HG02885 (cell line): ENCODE measurements around the gene SLC2A4RG.
"Not testable (repeated sequence)": the region's sequence is repeated elsewhere in the genome, so short reads cannot be mapped to it uniquely, and the experiment has no call there.

Experiments
- ATAC-seq: cut with Tn5 transposase; IDR thresholded peaks from one replicate; pipeline ENCODE4 v1.9.1; 2021; ENCODE audit warnings: mild to moderate bottlenecking; ENCODE audit not compliant: unreplicated experiment, poor library complexity

The SLC2A4RG gene

DNA sequence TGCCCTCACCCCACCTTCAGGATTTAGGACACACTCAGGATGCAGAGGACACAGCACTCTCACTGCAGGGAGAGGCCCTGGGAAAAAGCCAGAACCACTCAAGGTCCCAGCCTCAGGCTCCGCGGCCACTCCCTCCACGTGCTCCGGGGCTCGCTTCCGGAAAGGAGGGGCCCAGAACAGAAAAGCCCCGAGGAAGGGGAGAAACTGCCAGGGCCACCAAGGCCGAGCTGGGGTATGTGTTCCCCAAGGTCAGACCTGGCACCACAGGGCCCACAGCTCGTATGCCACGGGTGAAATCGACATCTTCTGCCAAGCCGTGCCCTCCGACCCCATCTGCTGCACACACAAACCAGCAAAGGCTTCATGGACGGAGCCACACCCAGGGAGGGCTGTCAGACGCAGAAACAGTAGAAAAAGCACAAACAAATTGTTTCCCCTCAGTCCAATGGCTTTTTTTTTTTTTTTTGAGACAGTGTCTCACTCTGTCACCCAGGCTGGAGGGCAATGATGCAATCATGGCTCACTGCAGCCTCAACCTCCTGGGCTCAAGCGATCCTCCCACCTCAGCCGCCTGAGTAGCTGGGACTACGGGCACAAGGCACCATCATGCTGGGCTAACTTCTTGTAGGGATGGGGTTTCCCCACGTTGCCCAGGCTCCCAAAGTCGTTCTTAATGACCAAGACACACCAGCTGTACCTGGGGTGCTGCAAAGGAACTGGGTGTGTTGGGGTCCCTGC lies 33.4 kb downstream of the SLC2A4RG start:
- ATAC-seq = no peak

DNA sequence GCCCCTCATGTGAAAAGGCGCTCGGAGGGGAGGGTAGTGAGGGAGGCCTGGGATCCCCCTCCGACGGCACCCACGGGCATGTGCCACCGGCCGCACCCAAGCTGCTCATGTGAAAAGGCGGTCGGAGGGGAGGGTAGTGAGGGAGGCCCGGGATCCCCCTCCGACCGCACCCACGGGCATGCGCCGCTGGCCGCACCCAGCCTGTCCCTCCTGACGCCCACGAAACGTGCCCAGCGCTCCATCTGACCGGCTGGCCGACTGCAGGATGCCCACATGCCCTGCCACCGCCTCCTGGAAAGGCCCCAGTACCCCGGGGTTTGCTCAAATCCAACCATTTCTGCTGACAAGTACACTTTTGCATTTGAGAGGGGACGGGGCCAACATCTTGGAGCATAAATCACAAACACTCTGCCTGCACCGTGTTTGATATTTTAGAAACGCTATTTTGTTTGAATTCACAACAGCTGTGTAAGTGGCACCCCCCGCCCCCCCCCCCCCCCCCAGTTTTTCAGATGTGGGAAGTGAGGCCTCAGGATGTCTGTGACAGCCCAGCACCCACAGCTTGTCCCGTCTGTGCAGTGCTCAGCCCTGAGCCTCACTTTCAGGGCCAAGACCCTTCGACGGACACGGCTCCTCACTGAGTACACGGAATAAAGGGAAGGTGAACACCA lies 34.1 kb downstream of the SLC2A4RG start:
- ATAC-seq = no peak

DNA sequence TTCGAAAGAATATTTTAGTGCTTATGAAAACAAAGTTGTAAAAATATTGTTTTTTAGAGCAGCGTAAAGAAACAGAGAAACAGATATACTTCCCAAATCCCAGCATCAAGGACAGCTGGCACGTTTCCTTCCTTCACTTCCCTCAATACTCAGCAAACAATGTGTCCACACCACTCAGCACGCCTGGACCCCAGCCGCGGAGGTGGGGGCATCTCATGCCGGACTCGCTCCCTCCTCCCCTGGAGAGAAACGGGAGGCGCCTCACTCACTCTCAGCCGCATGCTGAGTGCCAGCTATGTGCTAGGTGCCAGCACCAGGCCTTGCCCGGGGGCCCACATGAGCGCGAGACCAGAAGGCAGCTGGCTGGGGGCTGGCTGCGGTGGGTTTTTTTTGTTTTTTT lies 34.7 kb downstream of the SLC2A4RG start:
- ATAC-seq = no peak

DNA sequence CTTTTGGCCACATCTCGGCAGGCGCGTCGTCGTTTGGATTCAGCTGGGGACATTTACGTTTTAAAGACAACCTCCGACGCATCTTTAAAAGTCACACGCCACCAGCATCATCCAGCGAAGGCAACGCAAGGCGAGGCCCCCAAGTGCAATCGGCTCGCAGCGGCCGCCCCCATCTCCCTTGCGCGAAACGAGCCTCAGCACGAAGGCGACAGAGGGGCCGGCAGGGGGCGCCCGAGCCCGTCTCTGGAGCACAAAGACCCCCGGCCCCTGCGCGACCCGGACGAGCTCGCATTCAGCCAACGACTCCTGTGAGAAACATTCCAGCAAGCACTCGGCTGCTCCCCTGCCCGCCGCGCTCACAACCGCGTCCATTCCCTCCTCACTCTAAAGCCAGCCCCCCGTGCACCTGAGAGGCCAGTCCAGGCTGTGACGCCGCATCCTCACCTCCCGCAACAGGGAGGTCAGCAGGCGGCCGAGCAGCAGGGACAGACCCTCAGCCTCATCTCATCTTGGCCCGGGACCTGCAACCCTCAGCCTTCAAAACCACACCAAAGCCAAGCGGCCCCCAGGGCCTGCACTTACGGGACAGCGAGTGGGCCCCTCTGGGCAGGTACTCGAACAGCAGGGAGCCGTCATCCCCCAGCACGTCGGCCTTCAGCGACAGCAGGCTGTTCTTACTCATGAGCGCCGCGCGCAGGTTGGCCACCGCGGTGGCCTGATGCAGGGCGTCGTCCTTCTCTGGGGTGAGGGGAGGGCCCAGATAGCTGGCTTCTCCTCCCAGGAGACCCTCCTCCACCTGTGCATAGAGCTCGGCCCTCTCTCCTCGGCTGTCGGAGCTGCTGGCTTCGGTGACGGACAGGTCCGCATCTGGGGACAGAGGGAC lies 35.8 kb downstream of the SLC2A4RG start:
- ATAC-seq = no peak

DNA sequence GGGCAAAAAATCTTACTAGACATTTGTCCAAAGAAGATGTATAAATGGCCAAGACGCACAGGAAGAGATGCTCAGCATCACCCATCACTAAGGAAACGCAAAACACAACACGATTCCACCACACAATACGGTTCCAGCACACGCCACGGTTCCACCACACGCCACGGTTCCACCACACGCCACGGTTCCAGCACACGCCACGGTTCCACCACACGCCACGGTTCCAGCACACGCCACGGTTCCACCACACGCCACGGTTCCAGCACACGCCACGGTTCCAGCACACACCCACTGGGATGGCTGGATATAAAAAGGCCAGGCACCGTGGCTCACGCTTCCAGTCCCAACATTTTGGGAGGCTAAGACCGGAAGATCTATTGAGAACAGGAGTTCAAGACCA lies 37.3 kb downstream of the SLC2A4RG start:
- not testable (repeated sequence) for ATAC-seq

DNA sequence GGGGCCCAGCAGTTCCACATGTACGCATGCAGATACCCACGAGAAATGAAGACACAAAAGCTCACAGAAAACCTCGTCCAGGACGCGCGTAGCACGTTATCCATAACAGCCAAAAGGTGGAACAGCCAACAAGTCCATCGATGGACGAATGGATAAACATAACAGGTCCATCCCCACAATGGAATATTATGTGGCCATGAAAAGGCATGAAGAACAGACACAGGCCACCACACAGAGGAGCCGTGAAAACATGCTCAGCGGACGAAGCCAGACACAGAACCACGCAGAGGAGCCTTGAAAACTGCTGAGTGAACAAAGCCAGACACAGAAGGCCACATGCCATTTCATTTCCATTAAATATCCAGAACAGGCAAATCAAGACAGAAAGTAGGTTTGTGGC lies 38.0 kb downstream of the SLC2A4RG start:
- ATAC-seq = no peak

DNA sequence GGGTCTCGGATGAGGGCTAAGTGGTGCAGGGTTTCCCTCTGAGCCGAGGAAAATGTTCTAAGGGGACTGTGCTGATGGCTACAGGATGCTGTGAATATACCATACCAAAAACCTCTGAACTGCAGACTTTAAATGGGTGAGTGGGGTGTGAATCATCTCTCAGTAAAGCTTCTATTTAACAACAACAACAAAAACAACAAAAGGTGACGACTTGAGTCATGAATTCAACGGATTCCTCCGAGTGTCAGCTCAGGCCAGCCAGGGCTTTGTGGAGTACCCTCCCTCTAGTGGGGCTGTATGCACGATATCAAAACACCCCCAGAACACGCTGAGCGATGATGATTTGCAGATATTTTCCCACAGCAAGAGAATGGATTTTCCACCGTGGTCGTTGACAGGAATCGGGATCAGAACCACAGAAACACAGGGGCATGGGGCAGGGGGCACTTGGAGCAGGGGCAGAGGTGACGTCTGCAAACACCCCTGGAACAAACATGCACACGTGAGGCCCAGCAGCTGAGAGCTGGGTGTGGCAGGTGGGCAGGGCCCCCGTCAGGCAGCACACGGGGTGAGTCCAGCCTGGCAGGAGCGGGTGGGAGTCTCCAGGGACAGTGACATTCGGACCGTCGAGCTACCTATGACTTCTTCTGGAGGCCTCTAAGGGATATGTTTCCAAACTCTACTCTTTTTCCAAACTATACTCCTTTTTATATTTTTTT lies 38.6 kb downstream of the SLC2A4RG start:
- no peak for ATAC-seq

DNA sequence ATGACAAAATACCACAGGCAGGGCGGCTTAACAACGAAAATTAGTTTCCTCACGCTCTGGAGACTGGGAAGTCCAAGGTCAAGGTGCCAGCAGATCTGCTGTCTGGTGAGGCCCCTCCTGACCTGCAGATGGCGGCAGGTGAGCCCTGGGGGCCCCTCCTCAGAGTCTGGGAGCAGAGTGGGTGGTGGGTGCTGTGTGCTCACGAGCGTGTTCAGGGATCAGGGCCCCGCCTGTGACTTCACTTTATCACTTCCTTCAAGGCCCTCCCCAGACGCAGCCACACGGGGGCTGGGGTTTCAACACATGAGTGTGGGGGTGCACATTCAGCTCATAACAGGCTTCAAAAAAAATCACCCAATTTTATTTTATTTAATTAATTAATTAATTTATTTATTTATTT lies 39.3 kb downstream of the SLC2A4RG start:
- ATAC-seq = no peak

DNA sequence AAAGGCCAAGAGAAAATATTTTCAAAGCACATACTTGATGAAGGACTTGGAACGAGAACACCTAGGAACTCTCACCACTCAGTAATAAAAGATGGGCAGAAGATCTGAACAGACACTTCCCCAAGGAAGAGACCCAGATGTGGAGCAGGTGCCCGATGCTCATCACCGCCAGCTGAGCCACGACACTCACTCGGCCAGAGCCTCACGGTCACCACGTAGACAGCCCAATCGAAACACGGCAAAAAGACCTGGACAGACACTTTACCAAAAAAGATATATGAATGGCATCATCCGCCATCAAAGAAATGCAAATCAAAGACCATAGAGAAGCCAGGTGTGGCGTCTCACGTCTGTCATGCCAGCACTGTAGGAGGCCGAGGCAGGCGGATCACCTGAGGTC lies 41.6 kb downstream of the SLC2A4RG start:
- no peak for ATAC-seq

DNA sequence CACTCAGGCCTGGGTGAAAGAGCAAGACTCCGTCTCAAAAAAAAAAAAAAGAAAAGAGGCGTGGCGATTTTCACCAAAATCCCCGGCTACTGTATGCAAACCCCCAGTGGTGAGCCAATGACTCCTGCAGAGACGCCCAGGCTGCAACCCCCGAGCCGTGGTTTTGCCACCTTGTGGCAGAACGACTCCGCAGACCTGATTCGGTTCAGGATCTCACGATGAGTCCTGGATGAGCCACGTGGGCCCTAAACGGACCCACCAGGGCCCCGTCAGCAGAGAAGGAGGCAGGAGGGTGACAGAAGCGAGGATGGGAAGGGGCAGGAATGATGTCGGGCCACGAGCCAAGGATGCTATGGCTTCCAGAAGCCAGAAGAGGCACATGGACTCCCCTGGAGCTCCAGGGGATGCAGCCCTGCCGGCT lies 42.5 kb downstream of the SLC2A4RG start:
- no peak for ATAC-seq

DNA sequence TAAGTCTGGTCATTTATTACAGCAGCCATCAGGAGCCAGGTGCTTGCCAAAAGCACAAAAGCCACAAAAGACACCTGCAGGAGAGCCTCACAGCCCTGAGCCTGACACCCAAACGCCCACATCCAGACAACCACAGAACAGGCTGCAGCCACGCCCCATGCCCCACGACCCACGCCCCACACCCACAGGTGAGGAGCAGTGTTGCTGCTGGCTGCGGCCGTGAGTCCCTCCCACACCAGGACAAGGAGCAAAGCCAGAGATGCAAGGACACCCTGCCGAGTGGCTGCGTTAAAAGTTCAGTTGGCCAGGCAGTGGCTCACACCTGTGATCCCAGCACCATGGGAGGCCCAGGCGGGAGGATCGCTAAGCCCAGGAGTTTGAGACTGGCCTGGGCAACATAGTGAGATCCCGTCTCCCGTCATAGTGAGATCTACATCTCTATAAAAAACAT lies 43.0 kb downstream of the SLC2A4RG start:
- ATAC-seq = no peak

DNA sequence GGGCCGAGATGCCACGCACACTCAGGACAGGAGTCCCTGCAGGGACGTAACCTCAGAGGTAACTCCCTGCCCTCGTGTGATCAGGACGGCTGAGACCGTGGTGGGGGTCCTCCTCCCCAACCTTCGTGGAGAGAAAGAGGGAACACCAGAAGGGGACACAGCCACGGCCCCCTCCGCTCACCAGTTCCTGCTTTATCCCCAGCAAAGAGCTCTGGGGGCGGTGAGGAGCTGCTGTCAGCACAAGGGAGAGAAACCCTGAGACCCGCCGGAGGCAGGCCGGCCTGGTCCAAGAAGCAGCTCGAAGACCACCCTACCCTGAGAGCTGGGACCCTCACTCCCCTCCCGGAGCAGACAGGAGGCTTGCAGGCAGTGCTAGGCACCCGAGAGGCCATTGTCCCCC lies 44.4 kb downstream of the SLC2A4RG start:
- ATAC-seq = no peak

DNA sequence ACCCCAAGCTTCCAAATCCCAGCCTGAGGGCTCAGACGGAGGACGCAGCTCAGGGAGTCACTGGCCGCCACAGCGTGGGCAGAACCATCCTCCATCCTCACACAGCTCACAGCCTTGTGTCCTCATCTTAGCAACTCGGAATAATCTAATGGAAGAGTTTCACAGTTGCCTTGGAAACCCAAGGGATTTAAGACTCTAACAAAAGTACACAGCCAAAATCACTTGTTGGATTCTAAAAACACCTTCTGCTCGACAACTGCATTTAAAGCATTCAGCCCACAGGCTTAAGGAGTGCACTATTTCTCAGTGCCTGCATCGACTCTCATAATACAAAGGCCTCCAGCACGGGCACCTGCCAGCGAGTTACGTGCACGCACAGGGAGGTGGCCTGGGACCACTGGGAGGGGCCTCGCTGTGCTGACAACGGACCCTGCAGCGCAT lies 46.1 kb downstream of the SLC2A4RG start:
- no peak for ATAC-seq

DNA sequence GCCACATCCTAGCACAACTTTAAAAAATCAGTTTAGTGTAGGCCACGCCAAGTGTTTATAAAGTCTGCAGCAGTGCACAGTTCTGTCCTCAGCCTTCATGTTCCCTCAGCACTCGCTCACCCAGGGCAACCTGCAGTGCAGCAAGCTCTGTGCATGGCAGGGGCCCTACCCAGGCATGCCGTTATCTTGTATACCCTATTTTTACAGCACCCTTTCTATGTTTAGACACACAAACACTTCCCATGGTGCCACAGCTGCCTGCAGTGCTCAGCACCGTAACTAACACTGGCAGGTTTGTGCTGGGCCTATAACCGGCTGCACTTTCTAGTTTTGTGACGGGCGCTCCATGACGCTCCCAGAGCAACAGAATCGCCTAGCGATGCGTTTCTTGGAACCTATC lies 47.7 kb downstream of the SLC2A4RG start:
- ATAC-seq = no peak

DNA sequence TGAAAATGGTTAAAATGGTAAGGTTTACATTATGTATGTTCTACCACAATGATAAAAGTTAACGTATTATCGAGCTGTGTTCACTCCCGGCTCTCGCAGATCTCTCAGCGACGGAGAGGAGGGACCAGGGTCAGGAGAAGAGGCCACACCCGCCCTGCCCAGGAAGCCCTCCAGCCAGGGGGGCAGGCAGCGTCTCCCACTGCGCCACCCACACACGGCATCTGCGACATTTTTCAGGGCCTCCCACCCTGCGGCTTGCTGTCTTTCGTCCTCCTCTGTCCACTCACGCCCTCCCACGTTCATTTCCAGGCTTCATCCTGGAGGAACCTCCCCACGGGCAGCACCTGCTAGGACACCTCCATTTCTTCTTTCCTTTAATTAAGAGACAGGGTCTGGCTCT lies 48.2 kb downstream of the SLC2A4RG start:
- ATAC-seq = no peak

DNA sequence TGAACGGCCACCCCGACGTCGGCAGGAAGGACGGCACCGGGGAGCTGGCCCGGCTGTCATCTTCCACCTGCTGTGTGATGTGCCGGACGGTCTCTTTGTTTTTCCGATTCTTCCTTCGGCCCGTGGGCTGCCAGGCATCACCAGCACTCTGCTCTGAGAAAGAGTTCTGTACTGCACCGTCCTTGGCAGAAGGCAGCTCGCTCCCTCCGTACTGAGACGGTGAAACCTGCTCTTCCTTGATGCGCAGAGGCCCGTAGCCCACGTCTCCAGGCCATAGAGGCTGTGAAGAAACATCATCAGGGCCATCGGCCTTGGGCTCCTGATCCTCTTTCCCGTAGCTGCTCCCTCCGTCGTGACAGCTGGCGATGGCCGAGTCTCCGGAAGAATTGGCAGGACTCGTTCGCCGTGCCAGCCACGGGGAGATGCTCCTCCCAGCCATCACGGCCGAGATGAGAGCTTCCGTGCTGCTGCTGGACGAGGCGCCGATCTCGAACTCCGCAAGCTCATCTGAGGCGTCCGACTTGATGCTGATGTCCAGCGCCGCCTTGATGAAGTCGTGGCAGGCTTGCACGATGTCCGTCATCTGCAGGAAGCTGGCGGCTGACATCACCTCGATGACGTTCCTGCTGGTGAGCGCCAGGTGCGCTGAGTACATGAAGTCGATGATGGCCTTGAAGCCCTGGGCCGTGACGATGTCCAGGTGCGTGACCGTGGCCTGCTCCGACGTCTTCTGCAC lies 50.4 kb downstream of the SLC2A4RG start:
- no peak for ATAC-seq

DNA sequence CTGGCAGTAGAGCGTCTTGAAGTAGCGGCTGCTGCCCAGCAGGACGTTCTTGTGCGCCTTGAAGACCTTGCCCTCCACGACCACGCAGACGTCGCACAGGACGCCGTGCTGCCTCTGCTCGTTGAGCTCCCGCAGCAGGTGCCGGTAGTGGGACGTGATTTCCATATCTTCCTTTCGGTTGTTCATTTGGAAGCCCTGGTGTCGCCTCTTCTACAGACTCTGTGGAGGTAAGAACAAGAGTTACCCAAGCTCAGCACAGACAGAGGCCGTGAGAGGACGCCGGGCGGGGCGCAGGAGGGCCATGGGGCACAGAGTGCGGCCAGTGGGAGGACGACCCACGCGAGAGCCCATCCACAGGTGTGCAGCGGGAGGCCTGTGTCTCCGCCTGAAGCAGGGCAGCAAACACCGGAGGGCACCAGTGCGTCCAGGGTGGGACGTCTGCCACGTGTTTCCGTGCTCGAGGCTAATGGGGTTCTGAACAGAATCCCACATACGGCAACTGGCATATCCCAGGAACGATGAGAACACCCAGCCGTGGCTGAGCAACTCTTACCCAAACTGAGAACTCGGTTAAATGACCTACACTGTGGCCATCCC lies 51.1 kb downstream of the SLC2A4RG start:
- ATAC-seq = no peak

DNA sequence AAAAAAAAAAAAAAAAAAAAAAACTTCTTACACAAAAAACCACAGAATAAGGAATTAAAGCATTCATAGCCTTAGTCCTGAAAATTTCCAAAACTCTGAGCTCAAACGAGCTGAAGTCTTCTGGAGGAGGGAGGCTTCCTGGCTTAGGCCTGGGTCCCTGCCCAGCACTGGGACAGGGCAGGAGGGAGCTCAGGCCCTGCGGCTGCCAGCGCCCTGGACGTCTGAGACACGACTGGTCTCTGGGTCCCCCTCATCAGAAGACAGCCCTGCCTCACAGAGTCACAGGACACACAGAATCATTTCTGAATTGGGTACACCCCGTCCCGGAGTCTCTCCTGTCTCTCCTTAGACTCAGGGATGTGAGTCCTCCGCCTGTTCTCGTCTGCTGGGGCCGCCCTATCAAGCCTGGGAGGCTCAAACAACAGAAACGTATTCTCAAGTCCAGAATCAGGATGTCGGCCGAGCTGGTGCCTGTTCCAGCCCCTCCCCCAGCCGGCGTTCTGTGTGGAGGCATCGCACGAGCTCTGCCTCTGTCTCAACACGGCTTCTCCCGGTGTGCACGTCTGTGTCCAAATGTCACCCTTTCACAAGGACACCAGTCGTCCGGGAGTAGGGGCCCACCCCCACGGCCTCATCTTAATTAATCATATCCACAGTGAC lies 52.1 kb downstream of the SLC2A4RG start:
- ATAC-seq = no peak

DNA sequence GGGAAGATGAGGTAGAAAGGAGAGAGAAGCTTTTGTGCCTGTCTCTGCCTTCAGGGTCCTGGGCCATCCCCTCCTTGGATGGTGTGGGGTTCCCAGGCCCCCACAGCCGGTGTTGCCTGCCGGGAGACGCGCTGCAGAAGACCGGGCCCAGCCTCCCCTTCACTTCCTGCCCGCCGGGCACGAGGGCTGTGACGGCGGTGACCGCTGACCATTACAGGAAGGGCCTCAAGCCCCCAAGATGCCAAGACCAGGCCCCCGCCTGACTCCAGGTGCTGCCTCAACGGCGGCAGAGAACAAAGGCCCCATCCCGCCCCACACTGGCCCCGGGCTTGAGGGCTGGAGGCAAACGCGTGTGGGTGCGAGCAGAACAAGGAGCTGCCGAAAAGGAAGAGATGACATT lies 53.3 kb downstream of the SLC2A4RG start:
- no peak for ATAC-seq
